Left renal cortex interstitium (tissue), 4 donors: ENCODE data around the gene NFIL3. TPM values are rescaled to one million over a fixed set of nuclear protein-coding genes. Genes with fewer than 3 reads are reported as not detected.
A peak's percentile ranks its signal among the peaks of the same experiment; 100 is the strongest.
"Not testable (repeated sequence)": the region's sequence is repeated elsewhere in the genome, so short reads cannot be mapped to it uniquely, and the experiment has no call there.

Experiments used
- DNase-seq, 4 donors: peaks; one replicate each; pipeline ENCODE4 v3.0.0-alpha.2; 2013; ENCODE audit warnings: low read depth in 4 of 4, low spot score in 2 of 4, missing footprints in 1 of 4
- polyA plus RNA-seq, 4 donors: library from polyadenylated mRNA; unstranded; fragments of 120-200 nt; gene quantifications; one replicate each; pipeline ENCODE4 v1.2.1, GENCODE V29; 2013; ENCODE audit not compliant: insufficient read length in 4 of 4

NFIL3 gene, protein sequence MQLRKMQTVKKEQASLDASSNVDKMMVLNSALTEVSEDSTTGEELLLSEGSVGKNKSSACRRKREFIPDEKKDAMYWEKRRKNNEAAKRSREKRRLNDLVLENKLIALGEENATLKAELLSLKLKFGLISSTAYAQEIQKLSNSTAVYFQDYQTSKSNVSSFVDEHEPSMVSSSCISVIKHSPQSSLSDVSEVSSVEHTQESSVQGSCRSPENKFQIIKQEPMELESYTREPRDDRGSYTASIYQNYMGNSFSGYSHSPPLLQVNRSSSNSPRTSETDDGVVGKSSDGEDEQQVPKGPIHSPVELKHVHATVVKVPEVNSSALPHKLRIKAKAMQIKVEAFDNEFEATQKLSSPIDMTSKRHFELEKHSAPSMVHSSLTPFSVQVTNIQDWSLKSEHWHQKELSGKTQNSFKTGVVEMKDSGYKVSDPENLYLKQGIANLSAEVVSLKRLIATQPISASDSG
- 10 to 100 TPM; 23.0 to 31.9 (median 30.4) TPM for polyA plus RNA-seq

DNA sequence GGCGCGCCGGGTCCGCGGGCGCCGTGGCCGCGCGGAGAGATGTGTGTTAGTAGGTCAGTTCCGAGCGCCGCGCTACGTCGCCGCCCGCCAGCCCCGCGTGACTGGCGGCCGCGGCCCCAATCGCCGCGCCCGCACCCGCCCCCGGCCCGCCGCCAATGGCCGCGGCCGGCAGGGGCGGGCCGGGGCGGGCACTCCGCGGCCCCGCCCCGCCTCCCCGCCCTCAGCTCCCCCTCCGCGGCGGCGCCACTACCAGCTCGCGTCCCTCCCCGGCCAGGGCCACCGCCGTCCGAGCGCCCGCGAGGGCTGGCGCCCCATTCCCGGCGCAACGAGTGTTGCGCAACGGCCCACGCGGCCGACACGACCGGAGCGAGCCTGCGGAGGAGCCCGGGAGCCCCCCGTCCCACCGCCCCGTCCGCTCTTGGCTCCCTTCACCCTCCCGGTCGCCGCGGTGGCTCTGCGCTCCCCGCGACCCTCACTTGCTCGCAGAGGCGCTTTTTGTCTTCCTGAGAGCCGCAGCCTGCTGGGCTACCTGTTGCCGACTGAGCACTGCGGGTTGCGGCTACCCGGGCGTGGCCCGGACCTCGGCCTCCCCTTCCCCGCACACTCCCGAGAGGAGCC is at the start of gene NFIL3:
NFIL3 (minus strand) TSS at position 48 of the 618 bp plus-strand sequence. CDS start 13,098 bp downstream, outside the sequence.
- peak; percentile 66 to 71 (median 66) for DNase-seq

DNA sequence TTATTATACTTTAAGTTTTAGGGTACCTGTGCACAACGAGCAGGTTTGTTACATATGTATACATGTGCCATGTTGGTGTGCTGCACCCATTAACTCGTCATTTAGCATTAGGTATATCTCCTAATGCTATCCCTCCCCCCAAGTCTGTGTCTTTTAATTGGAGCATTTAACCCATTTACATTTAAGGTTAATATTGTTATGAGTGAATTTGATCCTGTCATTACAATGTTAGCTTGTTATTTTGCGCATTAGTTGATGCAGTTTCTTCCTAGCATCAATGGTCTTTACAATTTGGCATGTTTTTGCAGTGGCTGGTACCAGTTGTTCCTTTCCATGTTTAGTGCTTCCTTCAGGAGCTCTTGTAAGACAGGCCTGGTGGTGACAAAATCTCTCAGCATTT is 47.9 kb upstream of the NFIL3 start:
- not testable (repeated sequence) for DNase-seq

DNA sequence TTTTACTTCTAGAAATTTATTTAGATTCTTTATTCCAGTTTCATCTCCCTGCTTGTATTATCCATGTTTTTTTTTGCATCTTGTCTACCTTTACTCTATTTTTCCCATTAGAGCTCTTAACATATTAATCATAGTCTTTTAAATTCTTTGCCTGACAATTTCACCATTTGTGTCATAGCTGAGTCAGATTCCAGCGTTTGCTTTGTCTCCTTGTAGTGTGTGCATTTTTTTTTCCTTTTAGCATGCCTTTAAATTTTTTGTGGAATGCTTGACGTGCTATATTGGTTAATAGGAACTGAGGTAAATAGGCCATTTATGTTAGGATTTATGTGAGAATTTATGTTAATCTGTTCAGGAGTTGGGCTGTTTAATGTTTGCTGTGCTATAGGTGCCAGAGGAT is 41.8 kb upstream of the NFIL3 start:
- no peak for DNase-seq

DNA sequence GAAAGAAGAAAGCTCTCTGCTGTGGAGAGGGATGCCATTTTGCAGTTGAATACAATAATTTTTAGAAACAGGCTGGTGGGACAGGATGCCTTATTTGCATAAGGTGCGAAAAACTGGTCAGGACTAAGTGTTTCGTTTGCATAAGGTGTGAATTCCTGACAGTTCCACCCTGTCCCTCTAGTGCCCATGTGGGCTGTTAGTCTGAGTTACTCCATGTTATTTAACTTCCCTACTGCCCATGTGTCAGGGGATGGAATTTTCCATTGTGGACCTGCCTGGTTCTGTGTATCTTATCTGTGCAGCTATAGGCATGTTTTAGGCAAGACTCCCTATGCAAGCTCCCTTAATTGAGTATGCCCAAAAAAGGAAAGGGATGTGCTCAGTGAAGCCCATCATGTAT is 35.3 kb upstream of the NFIL3 start:
- DNase-seq, result no peak

DNA sequence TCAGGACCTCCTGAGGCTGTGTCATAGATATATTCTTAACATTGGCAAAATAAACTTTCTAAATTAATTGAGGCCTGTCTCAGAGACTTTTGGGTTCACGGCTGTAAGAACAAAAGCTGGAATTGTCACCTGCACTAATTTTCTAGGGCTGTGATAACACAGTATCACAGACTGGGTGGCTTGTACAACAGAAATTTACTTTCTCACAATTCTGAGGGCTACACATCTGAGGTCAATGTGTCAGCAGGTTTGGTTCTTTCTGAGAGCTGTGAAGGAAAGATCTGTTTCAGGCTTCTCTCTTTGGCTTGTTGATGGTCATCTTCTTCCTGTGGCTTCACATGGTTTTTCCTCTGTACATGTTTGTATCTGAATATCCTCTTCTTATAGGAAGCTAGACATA is 29.2 kb upstream of the NFIL3 start:
- DNase-seq, result no peak

DNA sequence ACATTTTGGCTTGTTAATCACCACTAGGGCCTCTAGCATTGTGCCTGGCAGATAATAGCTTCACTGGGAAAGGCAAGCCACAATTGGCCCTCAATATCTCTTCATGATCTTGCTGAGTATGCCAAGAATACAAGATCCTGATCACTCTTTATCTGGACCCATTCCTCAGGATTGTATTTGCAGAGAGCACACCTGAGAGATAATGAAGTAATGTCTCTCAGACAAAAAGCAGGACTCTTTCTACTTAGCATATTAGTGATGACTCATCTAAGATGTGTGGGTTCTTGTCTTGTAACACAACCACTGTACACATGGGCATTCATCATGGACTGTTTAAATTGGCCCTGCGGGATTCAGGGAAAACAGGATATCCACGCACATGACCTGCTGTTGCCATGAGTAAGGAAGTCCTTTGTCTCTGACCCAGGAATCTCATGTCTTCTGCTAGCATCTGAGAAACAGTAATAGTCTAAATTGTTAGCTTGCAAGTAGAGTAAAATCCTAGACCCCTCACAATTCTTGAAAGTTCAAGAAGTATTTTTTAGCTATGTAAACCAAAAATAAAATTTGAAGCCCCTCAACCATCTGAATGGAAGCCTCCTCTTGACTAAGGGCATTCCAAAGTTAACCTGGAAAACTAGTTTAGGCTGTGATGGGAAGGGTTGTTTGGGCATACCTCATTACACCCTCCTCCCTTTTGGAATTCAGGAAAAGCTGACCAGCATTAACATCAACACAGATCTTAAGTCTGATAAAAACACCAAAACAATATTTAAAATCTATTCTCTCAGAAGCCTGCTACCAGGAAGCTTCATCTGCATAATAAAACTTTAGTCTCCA is 28.0 kb upstream of the NFIL3 start:
- DNase-seq, result no peak

GRCh38 chr9:91445135-91445534 is 21.5 kb upstream of the NFIL3 start:
- DNase-seq, result no peak

- no peak for DNase-seq
These were observed 20.4 kb upstream of the NFIL3 start for GRCh38 chr9:91443994-91444392.

GRCh38 chr9:91443321-91443993 is 19.8 kb upstream of the NFIL3 start:
- DNase-seq, result no peak

GRCh38 chr9:91436841-91437240 is 13.2 kb upstream of the NFIL3 start:
- DNase-seq, result no peak

GRCh38 chr9:91433180-91433579 is 9.5 kb upstream of the NFIL3 start:
- no peak for DNase-seq

DNA sequence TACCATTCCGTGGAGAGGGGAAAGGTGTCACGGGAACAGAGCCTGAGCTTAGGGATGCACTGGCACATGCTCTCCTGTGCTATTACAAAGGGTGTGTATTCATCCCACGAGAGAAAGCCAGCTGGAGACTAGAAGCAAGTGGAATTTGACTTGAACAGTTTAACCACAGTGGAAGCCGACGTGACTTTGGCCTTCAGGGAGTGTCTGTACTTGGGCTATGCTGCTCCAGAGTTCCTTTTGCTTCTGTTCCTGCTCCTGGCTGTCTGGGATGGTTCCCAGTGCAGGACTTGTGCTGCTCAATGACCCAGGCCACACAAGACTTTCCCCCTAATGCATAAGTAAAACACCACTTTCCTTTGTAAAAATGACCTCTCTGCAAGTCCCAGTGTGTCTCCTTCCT is 7.9 kb upstream of the NFIL3 start:
- DNase-seq, result no peak

- DNase-seq, result no peak
These were observed 5.9 kb upstream of the NFIL3 start for GRCh38 chr9:91429501-91429900.

GRCh38 chr9:91428927-91429351 is 5.3 kb upstream of the NFIL3 start:
- DNase-seq, result no peak

DNA sequence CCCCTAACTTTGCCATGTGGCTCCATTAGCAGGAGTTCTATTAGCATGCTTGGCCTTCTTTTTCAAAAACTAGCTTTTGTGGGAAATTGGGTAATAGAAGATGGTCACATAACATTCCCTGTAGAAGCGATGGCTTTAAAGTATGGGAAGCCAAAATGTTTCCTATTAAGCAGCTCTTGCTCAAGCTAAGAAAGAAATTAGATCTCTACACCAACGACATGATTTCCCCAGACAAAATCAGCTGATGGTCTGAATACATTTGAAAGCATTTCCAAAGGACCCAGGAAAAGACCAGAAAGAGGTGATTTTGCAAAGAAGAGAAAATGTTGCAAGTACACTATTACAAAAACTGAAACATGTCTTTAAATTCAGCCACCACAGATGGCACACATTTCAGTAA is 4.8 kb upstream of the NFIL3 start:
- no peak for DNase-seq

DNA sequence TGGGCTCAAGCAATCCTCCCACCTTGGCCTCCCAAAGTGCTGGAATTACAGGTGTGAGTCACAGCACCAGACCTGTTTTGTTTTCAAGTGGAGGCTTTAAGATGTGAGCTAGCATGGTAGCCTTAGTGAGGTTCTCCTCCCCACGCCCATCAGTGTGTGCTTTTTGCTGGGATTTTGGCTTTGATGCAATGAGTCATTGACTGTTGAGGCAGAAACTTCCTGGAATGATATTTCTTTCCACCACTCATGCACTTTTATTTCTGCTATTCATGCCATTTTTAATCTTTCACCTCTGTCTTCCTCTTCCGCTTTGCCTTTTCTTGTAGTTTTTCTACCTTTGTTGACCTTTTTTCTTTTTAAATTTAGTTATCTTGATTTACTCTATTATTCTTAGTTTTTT is 4.2 kb upstream of the NFIL3 start:
- no peak for DNase-seq

GRCh38 chr9:91426123-91426745 is 2.6 kb upstream of the NFIL3 start:
- DNase-seq, result peak in 1 of 4 donors; percentile 44

GRCh38 chr9:91425271-91425670 is 1.6 kb upstream of the NFIL3 start:
- DNase-seq, result no peak

DNA sequence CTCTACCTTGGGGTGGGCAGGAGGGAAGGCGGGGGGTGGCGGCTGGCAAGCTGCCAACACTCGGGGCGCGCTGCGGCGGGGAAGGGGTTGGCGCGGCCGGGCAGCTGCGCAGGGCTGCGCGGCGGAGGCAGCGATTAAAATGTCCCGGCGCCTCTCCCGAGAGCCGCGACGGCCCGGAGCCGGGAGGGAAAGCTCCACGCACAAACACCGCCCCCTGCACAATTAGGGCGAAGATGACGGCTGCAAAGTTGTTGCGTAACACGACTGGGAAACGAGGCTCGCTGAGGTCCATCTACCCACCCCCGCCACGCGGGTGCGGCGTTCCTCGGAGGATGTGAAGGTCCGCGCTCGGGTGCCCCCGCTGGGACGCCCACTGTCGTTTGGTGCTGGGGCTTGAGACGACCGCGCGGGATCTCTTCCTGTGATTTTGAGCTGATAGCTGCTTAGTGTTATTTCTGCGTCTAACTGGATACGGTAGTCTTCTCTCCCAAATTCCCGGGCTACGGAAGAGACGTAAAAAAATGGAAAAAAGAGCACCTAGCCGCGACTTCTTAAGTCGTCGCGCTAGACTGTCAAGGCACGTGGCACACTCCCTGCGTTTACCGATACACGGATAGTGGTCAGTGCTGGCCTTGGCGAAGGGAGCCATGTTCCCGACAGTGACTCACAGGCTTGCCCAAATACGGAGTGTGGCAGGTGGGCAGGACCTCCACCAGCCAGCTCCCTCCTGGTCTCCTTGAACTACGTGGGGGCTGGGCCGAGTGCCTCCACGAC is 958 bp upstream of the NFIL3 start:
- peak; percentile 51 to 58 (median 55) for DNase-seq
